ENCODE measurements around the gene CACNB3. TPM values are rescaled to one million over a fixed set of nuclear protein-coding genes. Genes with fewer than 3 reads are reported as not detected.

The CACNB3 gene
- total and polyA plus RNA-seq, 2 of the 8 experiments (the other 6 are each of a cell fraction or from before 2014, with no cell fraction given), result 12.5 to 16.0 TPM

DNA sequence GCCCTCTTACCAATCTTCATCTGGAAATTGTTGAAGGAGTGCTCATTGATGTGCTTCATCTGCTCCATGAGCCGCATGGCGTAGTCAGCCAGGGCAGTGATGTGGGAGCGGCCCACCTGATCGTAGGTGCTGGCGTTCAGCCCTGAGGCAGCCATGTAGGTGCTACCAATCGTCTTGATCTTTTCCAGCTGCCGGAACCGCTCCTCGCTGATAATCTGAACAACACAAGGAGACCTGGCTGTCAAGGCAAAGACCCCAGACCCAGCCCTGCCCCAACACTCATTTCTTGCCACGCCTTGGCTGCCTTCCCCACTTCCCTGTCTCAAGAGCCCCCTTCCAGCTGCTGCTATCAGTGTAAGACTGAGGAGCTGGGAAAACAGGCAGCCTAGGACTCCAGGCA is 47.5 kb upstream of the CACNB3 start:
- no peak overlapping the region for H4K5ac ChIP-seq (ENCODE audit: insufficient read length, low read depth, low read length)
- TF ChIP-seq POU5F1 (IDR thresholded peaks at IDR 0.05; ENCODE audit: low read depth, low read length) (no peak), TAF7 (optimal IDR thresholded peaks at IDR 0.05; ENCODE audit: borderline replicate concordance, low read depth, low read length) (no peak)
- H3K9me3 ChIP-seq (ENCODE audit: insufficient read depth in 2 of 2, low read depth in 1 of 2, low read length in 1 of 2), result no peaks in the 10 kb centered on the region
- no peak overlapping the region for H3K9ac ChIP-seq (replicated peaks in 1 of 4; ENCODE audit: extremely low read depth in 1 of 4, low read depth in 3 of 4, low read length in 3 of 4)
- H2BK120ac ChIP-seq (replicated peaks; ENCODE audit: low read depth, low read length), result no peak overlapping the region
- H4K8ac ChIP-seq (ENCODE audit: extremely low read depth, insufficient read depth, low read length), result no peak overlapping the region
- no peak overlapping the region for H2BK5ac ChIP-seq (ENCODE audit: low read depth, low read length)
- H2BK20ac ChIP-seq (ENCODE audit: low read length), result no peak overlapping the region
- no peak overlapping the region for H3K14ac ChIP-seq (ENCODE audit: insufficient read length)
- 90% methylated on average over 10 of the region's 10 CpGs; no CpG with 5 or more reads in 1 of the 2 experiments for WGBS, 2 experiments (ENCODE audit: extremely low coverage in 1 of 2, insufficient coverage in 1 of 2, insufficient read length in 1 of 2, insufficient replicate concordance in 2 of 2, low coverage in 1 of 2, low lambda C conversion rate in 2 of 2, missing lambda C conversion rate in 1 of 2)
- no peak overlapping the region for H2BK12ac ChIP-seq (ENCODE audit: low read depth, low read length)
- H3K4ac ChIP-seq (replicated peaks; ENCODE audit: insufficient read length, low read depth, low read length), result no peak overlapping the region
- CTCF ChIA-PET (ENCODE audit: partially characterized antibody), result interaction anchor here (0.8 to 2.0 kb wide), 5 partner anchors 9 to 25 kb away, joined by 3 to 9 read pairs (median 4); no protein-coding TSS in a partner anchor
- H2AK5ac ChIP-seq (ENCODE audit: low read depth, low read length), result no peak overlapping the region
- no peak overlapping the region; the same call in 1 of the 2 replicates for H3K27ac ChIP-seq (ENCODE audit: low read depth, low read length)
- H3K27me3 ChIP-seq (replicated peaks in 1 of 4; ENCODE audit: control insufficient read depth in 3 of 4, extremely low read depth in 1 of 4, insufficient read depth in 3 of 4, low read length in 3 of 4), result no peaks in the 10 kb centered on the region
- peaks cover 3 to 52% (median 29%) of the 10 kb centered on the region in 4 experiments; a peak in 7 of 8 replicates for H3K36me3 ChIP-seq (ENCODE audit: control insufficient read depth in 2 of 4, insufficient read depth in 4 of 4, low read length in 3 of 4)
- no peak overlapping the region for H3K56ac ChIP-seq (replicated peaks; ENCODE audit: insufficient read length, low read depth, low read length)
- H4K20me1 ChIP-seq (replicated peaks in 1 of 2; ENCODE audit: control insufficient read depth in 1 of 2, insufficient read depth in 2 of 2, low read length in 2 of 2), result no peaks in the 10 kb centered on the region
- H3K18ac ChIP-seq (ENCODE audit: extremely low read depth, low read length), result no peak overlapping the region
- no peaks in the 10 kb centered on the region for H3K79me1 ChIP-seq (ENCODE audit: low read depth, low read length)
- POLR2A ChIA-PET (ENCODE audit: partially characterized antibody), result interaction anchor here (1.0 to 1.3 kb wide), 2 partner anchors 9 to 18 kb away, joined by 3 read pairs; partner anchors contain the start of gene ADCY6
- H3K4me3 ChIP-seq (ENCODE audit: extremely low read depth in 1 of 4, insufficient read depth in 2 of 4, low read depth in 3 of 4, low read length in 4 of 4), result no peak overlapping the region
- no peak overlapping the region for H3K23ac ChIP-seq (ENCODE audit: insufficient read length)
- H4K91ac ChIP-seq (replicated peaks; ENCODE audit: insufficient read length, low read length), result no peak overlapping the region
- H3K23me2 ChIP-seq (ENCODE audit: low read depth, low read length), result no peaks in the 10 kb centered on the region
- no peak overlapping the region for H3K4me2 ChIP-seq (ENCODE audit: insufficient read depth in 1 of 2, low read depth in 2 of 2, low read length in 2 of 2)
- no peak overlapping the region for H2AFZ ChIP-seq (ENCODE audit: low read length)
- FAIRE-seq, result no peak
- no peak for DNase-seq (ENCODE audit: low read depth in 1 of 2, low spot score in 2 of 2)
- H2BK15ac ChIP-seq (ENCODE audit: low read length), result no peak overlapping the region
- H3K79me2 ChIP-seq (ENCODE audit: control insufficient read depth in 1 of 2, insufficient read depth in 2 of 2, low read length in 2 of 2), result no peaks in the 10 kb centered on the region
- H3K4me1 ChIP-seq (replicated peaks in 1 of 4; ENCODE audit: control insufficient read depth in 3 of 4, insufficient read depth in 4 of 4, low read length in 3 of 4), result peaks cover 0 to 14% (median 9%) of the 10 kb centered on the region in 4 experiments; a peak in 6 of 7 replicates

Data from H1 (cell line).